ENCODE data around the gene EGLN1.
"Not testable (repeated sequence)": the region's sequence is repeated elsewhere in the genome, so short reads cannot be mapped to it uniquely, and the experiment has no call there.

Gene EGLN1

GRCh38 chr1:231431665-231432415 is 9.8 kb upstream of the EGLN1 start:
- H3K4me3 Mint-ChIP-seq = peak overlapping the region in 1 of 2 donors; percentile 45
- peak; percentile 31 to 62 for ATAC-seq (replicated peaks)
- peaks cover 5 to 11% of the 10 kb centered on the region in 2 donors for H3K4me1 Mint-ChIP-seq
- peaks cover 27 to 35% of the 10 kb centered on the region in 2 donors for H3K27me3 Mint-ChIP-seq
- H3K27ac Mint-ChIP-seq = no peak overlapping the region
- DNase-seq = no peak
- H3K9me3 Mint-ChIP-seq = no peaks in the 10 kb centered on the region
- peaks cover 0 to 3% of the 10 kb centered on the region in 2 donors for H3K36me3 Mint-ChIP-seq

DNA sequence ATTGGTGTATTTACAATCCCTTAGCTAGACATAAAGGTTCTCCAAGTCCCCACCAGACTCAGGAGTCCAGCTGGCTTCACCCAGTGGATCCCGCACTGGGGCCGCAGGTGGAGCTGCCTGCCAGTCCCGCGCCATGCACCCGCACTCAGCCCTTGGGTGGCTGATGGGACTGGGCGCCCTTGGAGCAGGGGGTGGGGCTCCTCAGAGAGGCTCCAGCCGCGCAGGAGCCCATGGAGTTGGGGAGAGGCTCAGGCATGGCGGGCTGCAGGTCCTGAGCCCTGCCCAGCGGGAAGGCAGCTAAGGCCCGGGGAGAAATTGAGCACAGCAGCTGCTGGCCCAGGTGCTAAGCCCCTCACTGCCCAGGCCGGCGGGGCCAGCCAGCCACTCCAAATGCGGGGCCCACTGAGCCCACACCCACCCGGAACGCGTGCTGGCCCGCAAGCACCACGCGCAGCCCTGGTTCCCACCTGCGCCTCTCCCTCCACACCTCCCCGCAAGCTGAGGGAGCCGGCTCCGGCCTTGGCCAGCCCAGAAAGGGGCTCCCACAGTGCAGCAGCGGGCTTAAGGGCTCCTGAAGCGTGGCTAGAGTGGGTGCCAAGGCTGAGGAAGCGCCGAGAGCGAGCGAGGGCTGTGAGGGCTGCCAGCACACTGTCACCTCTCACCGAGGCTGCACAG is 8.7 kb upstream of the EGLN1 start:
- ATAC-seq (replicated peaks); H3K9me3 Mint-ChIP-seq; H3K27ac Mint-ChIP-seq; DNase-seq; H3K36me3 Mint-ChIP-seq; H3K4me3 Mint-ChIP-seq: not testable (repeated sequence)
- Mint-ChIP-seq H3K4me1 (peaks cover 5 to 11% of the 10 kb centered on the region in 2 donors), H3K27me3 (peaks cover 17 to 26% of the 10 kb centered on the region in 2 donors)

- H3K27me3 Mint-ChIP-seq = peaks cover 13 to 20% of the 10 kb centered on the region in 2 donors
- peaks cover 5 to 11% of the 10 kb centered on the region in 2 donors for H3K4me1 Mint-ChIP-seq
- H3K4me3 Mint-ChIP-seq = no peak overlapping the region
- H3K36me3 Mint-ChIP-seq = peaks cover 0 to 3% of the 10 kb centered on the region in 2 donors
- DNase-seq (no peak), ATAC-seq (replicated peaks) (no peak)
- no peak overlapping the region for H3K27ac Mint-ChIP-seq
- H3K9me3 Mint-ChIP-seq = no peaks in the 10 kb centered on the region
Observed at GRCh38 chr1:231428377-231428776, 6.3 kb upstream of the EGLN1 start.

DNA sequence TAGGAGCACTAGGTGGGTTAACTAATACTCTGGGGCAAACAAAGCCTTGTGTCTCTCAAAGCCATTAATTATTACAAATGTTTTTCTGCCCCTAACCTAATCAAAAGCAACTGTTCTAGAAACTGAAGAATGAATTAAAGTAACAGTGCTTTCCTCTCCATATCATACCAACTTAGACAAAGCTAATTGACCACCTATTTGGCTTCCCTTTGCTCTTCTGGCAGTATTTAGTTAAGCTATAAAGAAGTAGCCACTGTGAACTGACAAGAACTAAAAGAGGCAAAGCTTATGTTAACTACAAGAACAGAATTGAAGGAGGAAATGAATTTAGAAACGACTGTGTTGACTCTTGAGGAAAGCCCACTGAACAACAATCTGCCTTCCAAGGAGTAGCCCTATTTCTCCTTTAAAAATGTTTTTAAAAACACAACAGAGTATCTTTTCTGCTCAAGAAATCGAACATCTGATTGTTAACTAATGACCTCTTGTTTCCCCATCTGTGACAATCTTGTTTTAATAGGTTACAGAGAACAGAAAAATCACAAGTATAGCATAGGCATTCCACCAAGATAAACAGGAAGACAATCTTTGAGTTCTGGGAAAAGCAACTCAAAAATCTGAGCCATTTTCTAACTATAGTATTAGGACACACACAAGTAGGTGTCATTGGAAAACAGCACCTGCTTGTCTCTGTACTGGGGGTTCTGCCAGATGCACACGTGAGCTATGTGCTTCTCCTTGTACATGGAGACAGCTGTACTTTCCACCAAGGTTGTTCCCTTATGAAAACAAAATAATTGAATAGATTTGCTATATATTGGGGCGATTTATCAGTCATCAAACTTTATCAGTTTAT is 3.1 kb upstream of the EGLN1 start:
- H3K27me3 Mint-ChIP-seq = peaks cover 7 to 14% of the 10 kb centered on the region in 2 donors
- DNase-seq (no peak), ATAC-seq (replicated peaks) (no peak)
- H3K4me3 Mint-ChIP-seq = no peak overlapping the region
- H3K27ac Mint-ChIP-seq = no peak overlapping the region
- H3K9me3 Mint-ChIP-seq = no peaks in the 10 kb centered on the region
- H3K36me3 Mint-ChIP-seq = peaks cover 0 to 3% of the 10 kb centered on the region in 2 donors
- peaks cover 3 to 5% of the 10 kb centered on the region in 2 donors for H3K4me1 Mint-ChIP-seq

GRCh38 chr1:231423648-231424047 is 1.6 kb upstream of the EGLN1 start:
- Mint-ChIP-seq H3K4me3 (no peak overlapping the region), H3K9me3 (no peaks in the 10 kb centered on the region), H3K27ac (no peak overlapping the region), H3K27me3 (peaks cover 0 to 3% of the 10 kb centered on the region in 2 donors), H3K36me3 (peaks cover 0 to 7% of the 10 kb centered on the region in 2 donors), H3K4me1 (peaks cover 12 to 19% of the 10 kb centered on the region in 2 donors)
- ATAC-seq (replicated peaks) (no peak), DNase-seq (no peak)

DNA sequence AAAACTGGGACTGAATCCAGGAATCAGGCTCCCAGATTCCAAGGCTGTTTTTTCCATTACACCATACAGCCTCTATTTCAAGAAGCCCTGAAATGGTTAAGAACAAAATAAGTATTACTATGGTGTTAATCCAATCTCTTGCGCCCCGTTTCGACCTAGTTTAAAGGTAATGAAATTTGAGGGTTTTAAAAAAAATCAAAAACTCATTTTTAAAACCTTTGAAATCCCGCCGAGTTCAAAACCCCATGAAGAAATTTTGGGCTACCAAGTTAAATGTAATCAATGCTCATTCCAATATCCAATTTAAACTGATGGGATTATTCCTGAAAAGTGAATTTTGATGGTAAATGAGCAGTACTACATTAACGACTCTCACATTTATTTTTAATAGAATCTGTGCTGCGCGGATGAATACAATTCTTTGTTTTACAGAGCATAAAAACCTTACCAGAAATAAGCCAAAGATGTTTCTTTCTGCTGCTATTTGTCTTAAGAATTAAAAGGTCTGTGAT is 767 bp upstream of the EGLN1 start:
- no peak for ATAC-seq (replicated peaks)
- Mint-ChIP-seq H3K4me3 (peak overlapping the region; percentile 81 to 91), H3K27ac (peak overlapping the region; percentile 92), H3K4me1 (peaks cover 12 to 27% of the 10 kb centered on the region in 2 donors), H3K9me3 (no peaks in the 10 kb centered on the region), H3K36me3 (peaks cover 0 to 9% of the 10 kb centered on the region in 2 donors), H3K27me3 (no peaks in the 10 kb centered on the region)
- DNase-seq = no peak

- Mint-ChIP-seq H3K27me3 (no peaks in the 10 kb centered on the region), H3K9me3 (no peaks in the 10 kb centered on the region), H3K4me3 (peak overlapping the region; percentile 81 to 91), H3K36me3 (peaks cover 0 to 9% of the 10 kb centered on the region in 2 donors), H3K27ac (peak overlapping the region; percentile 73), H3K4me1 (peaks cover 15 to 39% of the 10 kb centered on the region in 2 donors)
- ATAC-seq (replicated peaks) (peak; percentile 31 to 40), DNase-seq (no peak)
Observed at GRCh38 chr1:231421546-231421970, 529 bp downstream of the EGLN1 start.

DNA sequence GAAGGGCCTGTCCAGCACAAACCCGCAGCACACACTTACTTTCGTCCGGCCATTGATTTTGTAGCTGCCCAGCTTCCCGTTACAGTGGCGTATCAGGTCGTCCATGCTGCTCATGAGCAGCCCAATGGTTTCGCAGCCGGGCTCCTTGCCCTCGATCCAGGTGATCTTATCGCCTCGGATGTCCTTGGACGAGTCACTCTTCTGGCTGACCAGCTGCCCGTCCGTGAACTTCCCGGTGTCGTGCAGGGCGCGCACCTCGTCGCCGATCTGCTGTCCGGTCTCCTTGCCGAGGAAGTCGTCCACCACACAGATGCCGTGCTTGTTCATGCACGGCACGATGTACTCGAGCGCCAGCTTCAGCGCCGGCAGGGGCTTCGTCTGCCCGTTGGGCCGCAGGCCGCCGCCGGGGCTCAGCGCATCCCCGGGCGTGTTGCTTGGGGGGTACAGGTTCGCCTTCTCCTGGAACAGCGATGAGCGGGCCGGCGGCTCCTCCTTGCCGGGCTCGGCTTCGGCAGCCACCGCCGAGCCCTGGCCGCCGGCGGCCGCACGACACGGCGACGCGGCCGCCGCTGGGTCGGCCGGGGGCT is 1.0 kb downstream of the EGLN1 start:
- DNase-seq (peak; percentile 30), ATAC-seq (replicated peaks) (peak; percentile 8)
- H3K36me3 Mint-ChIP-seq = peaks cover 0 to 9% of the 10 kb centered on the region in 2 donors
- no peaks in the 10 kb centered on the region for H3K27me3 Mint-ChIP-seq
- H3K4me3 Mint-ChIP-seq = peak overlapping the region; percentile 81 to 90
- H3K27ac Mint-ChIP-seq = peak overlapping the region; percentile 96
- H3K9me3 Mint-ChIP-seq = no peaks in the 10 kb centered on the region
- H3K4me1 Mint-ChIP-seq = peaks cover 15 to 40% of the 10 kb centered on the region in 2 donors

DNA sequence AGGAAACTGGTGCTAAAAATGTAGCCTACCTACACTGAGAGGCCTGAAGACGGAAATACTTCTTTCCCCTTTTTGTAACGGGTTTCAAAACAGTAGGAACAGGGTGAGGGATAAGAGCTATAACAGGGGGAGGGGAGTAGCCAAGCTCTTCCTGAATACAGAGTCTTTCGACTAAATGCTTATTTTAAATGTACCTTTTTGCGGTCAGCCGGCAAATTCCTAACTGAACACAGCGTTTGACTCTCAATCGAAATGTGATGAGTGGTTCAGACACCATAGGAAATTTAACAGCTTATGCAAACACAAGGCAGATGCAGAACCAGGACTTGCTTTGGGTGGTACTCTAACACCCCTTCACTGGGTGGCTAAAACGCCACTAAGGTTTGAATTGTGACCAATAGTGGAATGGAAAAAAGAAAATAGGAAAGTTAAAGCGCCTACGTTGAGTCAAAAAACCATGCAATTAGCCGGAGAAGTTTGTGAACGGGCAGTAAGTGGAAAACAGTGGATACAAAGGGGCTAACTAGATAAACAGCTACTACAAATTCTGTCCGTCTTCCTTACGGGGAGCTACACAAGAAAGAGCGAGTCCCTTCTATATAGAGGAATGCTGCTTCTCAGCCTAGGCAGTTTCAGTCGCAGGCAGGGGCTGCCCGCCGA is 1.7 kb downstream of the EGLN1 start:
- H3K9me3 Mint-ChIP-seq = no peaks in the 10 kb centered on the region
- peaks cover 15 to 40% of the 10 kb centered on the region in 2 donors for H3K4me1 Mint-ChIP-seq
- H3K4me3 Mint-ChIP-seq = peak overlapping the region; percentile 81 to 90
- no peak for ATAC-seq (replicated peaks)
- H3K27me3 Mint-ChIP-seq = no peaks in the 10 kb centered on the region
- peak overlapping the region; percentile 96 for H3K27ac Mint-ChIP-seq
- DNase-seq = no peak
- H3K36me3 Mint-ChIP-seq = peaks cover 0 to 9% of the 10 kb centered on the region in 2 donors

- no peaks in the 10 kb centered on the region for H3K9me3 Mint-ChIP-seq
- H3K36me3 Mint-ChIP-seq = peaks cover 0 to 9% of the 10 kb centered on the region in 2 donors
- H3K27ac Mint-ChIP-seq = peak overlapping the region; percentile 76
- no peak for DNase-seq
- H3K4me1 Mint-ChIP-seq = peaks cover 15 to 40% of the 10 kb centered on the region in 2 donors
- peak overlapping the region; percentile 81 to 90 for H3K4me3 Mint-ChIP-seq
- no peaks in the 10 kb centered on the region for H3K27me3 Mint-ChIP-seq
- ATAC-seq (replicated peaks) = no peak
Observed at GRCh38 chr1:231419738-231420298, 2.3 kb downstream of the EGLN1 start.

DNA sequence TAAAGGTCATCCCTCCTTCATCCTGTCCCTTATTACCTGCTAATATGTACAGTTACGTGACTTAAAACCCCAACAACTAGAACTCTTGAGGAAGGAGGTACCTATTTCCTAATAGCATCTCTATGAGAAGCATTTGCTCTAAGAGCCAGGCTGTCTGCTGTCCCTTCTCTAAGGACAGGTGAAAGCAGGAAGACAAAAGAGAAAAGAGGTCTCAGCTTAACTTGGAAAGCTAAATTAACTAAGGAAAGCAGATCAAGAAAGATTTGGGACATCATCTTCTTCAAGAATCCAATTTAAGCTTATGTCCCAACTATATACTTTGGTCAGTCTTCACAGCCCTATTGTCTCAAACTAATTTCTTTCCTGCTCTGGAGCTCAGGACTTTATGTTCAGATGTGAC is 2.9 kb downstream of the EGLN1 start:
- no peaks in the 10 kb centered on the region for H3K27me3 Mint-ChIP-seq
- H3K9me3 Mint-ChIP-seq = no peaks in the 10 kb centered on the region
- H3K27ac Mint-ChIP-seq = no peak overlapping the region
- ATAC-seq (replicated peaks) = no peak
- peak overlapping the region; percentile 81 to 90 for H3K4me3 Mint-ChIP-seq
- H3K36me3 Mint-ChIP-seq = peaks cover 0 to 13% of the 10 kb centered on the region in 2 donors
- no peak for DNase-seq
- H3K4me1 Mint-ChIP-seq = peaks cover 18 to 42% of the 10 kb centered on the region in 2 donors

- H3K36me3 Mint-ChIP-seq = peaks cover under 1 to 17% of the 10 kb centered on the region in 2 donors
Observed at GRCh38 chr1:231418741-231419107, 3.4 kb downstream of the EGLN1 start.

More at GRCh38 chr1:231418741-231419107, 3.4 kb downstream of the EGLN1 start:
- ATAC-seq (replicated peaks) = no peak
- Mint-ChIP-seq H3K9me3 (no peaks in the 10 kb centered on the region), H3K27me3 (no peaks in the 10 kb centered on the region), H3K4me3 (peak overlapping the region in 1 of 2 donors; percentile 48), H3K27ac (no peak overlapping the region), H3K4me1 (peaks cover 20 to 47% of the 10 kb centered on the region in 2 donors)
- DNase-seq = no peak

Measured in stimulated activated naive B cell treated with anti-CD40 and anti-IgM and Interleukin-4, amounts not matched to agents 10 μg/mL and 1 μg/mL and 100 μg/mL, for 72 hours (primary cell).